ENCODE measurements around the gene IP6K2. TPM values are rescaled to one million over a fixed set of nuclear protein-coding genes. Genes with fewer than 3 reads are reported as not detected.
"Not testable (repeated sequence)": the region's sequence is repeated elsewhere in the genome, so short reads cannot be mapped to it uniquely, and the experiment has no call there.

Gene IP6K2
- total and polyA plus RNA-seq, 10 of the 15 experiments (the other 5 are each of a cell fraction or from before 2014, with no cell fraction given): 25.8 to 95.9 (median 69.0) TPM

- ChIA-PET CTCF (interaction anchor here (0.6 to 1.6 kb wide), 3 partner anchors 12 to 19 kb away, joined by 3 to 4 read pairs (median 3); no protein-coding TSS in a partner anchor), SMC1A (ENCODE audit: uncharacterized antibody, unreplicated experiment) (no interaction called here), RAD21 (ENCODE audit: unreplicated experiment) (no interaction called here), POLR2A (no interaction called here)
- DNase-seq (ENCODE audit: low read depth, low spot score): no peak
- H4K20me1 ChIP-seq (ENCODE audit: control insufficient read depth, insufficient read depth): no peaks in the 10 kb centered on the region
- H3K36me3 ChIP-seq (ENCODE audit: control insufficient read depth in 2 of 2, insufficient read depth in 2 of 2, low read length in 1 of 2): no peaks in the 10 kb centered on the region
- H3K4me1 ChIP-seq (ENCODE audit: control insufficient read depth, insufficient read depth, low read length): no peaks in the 10 kb centered on the region
- no peak for TF ChIP-seq ZBED1 (IDR thresholded peaks at IDR 0.05; ENCODE audit: borderline replicate concordance)
- TF ChIP-seq CHD1 (IDR thresholded peaks at IDR 0.05; ENCODE audit: low read depth, low read length): no peak
- TF ChIP-seq WRNIP1 (IDR thresholded peaks at IDR 0.05; ENCODE audit: borderline replicate concordance, low read depth, low read length): no peak
- TF ChIP-seq NFIC (IDR thresholded peaks at IDR 0.05; ENCODE audit: low read depth, low read length): no peak
- TF ChIP-seq HDAC6 (IDR thresholded peaks at IDR 0.05; ENCODE audit: unreplicated experiment): no peak
- TF ChIP-seq TCF7 (IDR thresholded peaks at IDR 0.05; ENCODE audit: borderline replicate concordance): no peak
- TF ChIP-seq, protein P1, sequence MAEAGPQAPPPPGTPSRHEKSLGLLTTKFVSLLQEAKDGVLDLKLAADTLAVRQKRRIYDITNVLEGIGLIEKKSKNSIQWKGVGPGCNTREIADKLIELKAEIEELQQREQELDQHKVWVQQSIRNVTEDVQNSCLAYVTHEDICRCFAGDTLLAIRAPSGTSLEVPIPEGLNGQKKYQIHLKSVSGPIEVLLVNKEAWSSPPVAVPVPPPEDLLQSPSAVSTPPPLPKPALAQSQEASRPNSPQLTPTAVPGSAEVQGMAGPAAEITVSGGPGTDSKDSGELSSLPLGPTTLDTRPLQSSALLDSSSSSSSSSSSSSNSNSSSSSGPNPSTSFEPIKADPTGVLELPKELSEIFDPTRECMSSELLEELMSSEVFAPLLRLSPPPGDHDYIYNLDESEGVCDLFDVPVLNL (IDR thresholded peaks at IDR 0.05; ENCODE audit: low read depth, low read length): no peak
- no peak for TF ChIP-seq ZSCAN29 (IDR thresholded peaks at IDR 0.05)
- TF ChIP-seq ZNF687 (IDR thresholded peaks at IDR 0.05): no peak
- no peaks in the 10 kb centered on the region for H3K9me3 ChIP-seq (replicated peaks; ENCODE audit: control insufficient read depth, insufficient read depth, low read length)
- H3K4me3 ChIP-seq: no peak overlapping the region
- in situ Hi-C loops (cut with MboI): no loop called here
- FAIRE-seq: no peak
- no peak overlapping the region for H3K9ac ChIP-seq (ENCODE audit: control insufficient read depth, insufficient read depth, low read length)
- no peak overlapping the region for H3K27ac ChIP-seq (ENCODE audit: control insufficient read depth, insufficient read depth)
- intact Hi-C loops (cut with micrococcal nuclease; ENCODE audit: unreplicated experiment): no loop called here
- H2AFZ ChIP-seq (ENCODE audit: control insufficient read depth, low read depth, low read length): no peak overlapping the region
- no peaks in the 10 kb centered on the region for H3K79me2 ChIP-seq (ENCODE audit: control insufficient read depth, insufficient read depth, low read length)
- H3K27me3 ChIP-seq (replicated peaks in 1 of 2; ENCODE audit: control insufficient read depth in 2 of 2, insufficient read depth in 2 of 2, low read length in 1 of 2): no peaks in the 10 kb centered on the region
- H3K4me2 ChIP-seq (ENCODE audit: control insufficient read depth, insufficient read depth): no peak overlapping the region
- no peak for ATAC-seq
- 23% methylated on average over 7 of the region's 7 CpGs for WGBS (ENCODE audit: insufficient coverage, insufficient replicate concordance, low lambda C conversion rate, missing lambda C conversion rate)
- no TSS peak for BruUV-seq (replicated peaks)
Observed at GRCh38 chr3:48723725-48724124, 6.7 kb upstream of the IP6K2 start.

- DNase-seq (ENCODE audit: low read depth, low spot score); H3K79me2 ChIP-seq (ENCODE audit: control insufficient read depth, insufficient read depth, low read length); H3K4me1 ChIP-seq (ENCODE audit: control insufficient read depth, insufficient read depth, low read length); SMC1A ChIA-PET (ENCODE audit: uncharacterized antibody, unreplicated experiment); H3K27ac ChIP-seq (ENCODE audit: control insufficient read depth, insufficient read depth); H3K9ac ChIP-seq (ENCODE audit: control insufficient read depth, insufficient read depth, low read length); H3K27me3 ChIP-seq (replicated peaks in 1 of 2; ENCODE audit: control insufficient read depth in 2 of 2, insufficient read depth in 2 of 2, low read length in 1 of 2); ATAC-seq; BruUV-seq (replicated peaks); intact Hi-C loops (cut with micrococcal nuclease; ENCODE audit: unreplicated experiment); FAIRE-seq; H3K9me3 ChIP-seq (replicated peaks; ENCODE audit: control insufficient read depth, insufficient read depth, low read length); in situ Hi-C loops (cut with MboI); H3K36me3 ChIP-seq (ENCODE audit: control insufficient read depth in 2 of 2, insufficient read depth in 2 of 2, low read length in 1 of 2); H2AFZ ChIP-seq (ENCODE audit: control insufficient read depth, low read depth, low read length); H4K20me1 ChIP-seq (ENCODE audit: control insufficient read depth, insufficient read depth); H3K4me3 ChIP-seq; H3K4me2 ChIP-seq (ENCODE audit: control insufficient read depth, insufficient read depth); RAD21 ChIA-PET (ENCODE audit: unreplicated experiment): not testable (repeated sequence)
- CTCF ChIA-PET: interaction anchor here (0.6 to 1.6 kb wide), 3 partner anchors 13 to 20 kb away, joined by 3 to 4 read pairs (median 3); no protein-coding TSS in a partner anchor
- 88% methylated on average over 3 of the region's 3 CpGs for WGBS (ENCODE audit: insufficient coverage, insufficient replicate concordance, low lambda C conversion rate, missing lambda C conversion rate)
- POLR2A ChIA-PET: interaction anchor here (0.5 kb wide), 1 partner anchor 98 kb away, joined by 3 read pairs; no protein-coding TSS in a partner anchor
Observed at GRCh38 chr3:48723293-48723692, 6.3 kb upstream of the IP6K2 start.

Data from GM12878 (cell line).